HepG2 (cell line): ENCODE results near the gene SS18L1. TPM values are rescaled to one million over a fixed set of nuclear protein-coding genes. Genes with fewer than 3 reads are reported as not detected.

Experiments used
- BORCS8-MEF2B ChIP-seq: sonication (generic); formaldehyde crosslinking; IDR thresholded peaks from 2 replicates; pipeline ENCODE4 v1.8.0; 2022; ENCODE audit warnings: mild to moderate bottlenecking, missing genetic modification reagents
- EEA1 ChIP-seq: sonication (generic); formaldehyde crosslinking; IDR thresholded peaks from 2 replicates; pipeline ENCODE4 v1.5.1; 2020; ENCODE audit warnings: mild to moderate bottlenecking, missing genetic modification reagents, borderline replicate concordance
- ELF3 ChIP-seq: IDR thresholded peaks from 2 replicates; pipeline ENCODE4 v1.6.1; 2016; ENCODE audit warnings: missing genetic modification reagents, missing compliant biosample characterization
- HNRNPLL ChIP-seq: fragments of 200-400 bp; formaldehyde crosslinking; IDR thresholded peaks from 2 replicates; pipeline ENCODE4 v1.6.1; 2017; ENCODE audit warnings: mild to moderate bottlenecking, low read depth, low read length; ENCODE audit not compliant: poor library complexity, severe bottlenecking
- IRX3 ChIP-seq: sonication (generic); formaldehyde crosslinking; IDR thresholded peaks from 2 replicates; pipeline ENCODE4 v1.8.1; 2023; ENCODE audit warnings: mild to moderate bottlenecking, low read depth, missing genetic modification reagents, borderline replicate concordance
- KLF12 ChIP-seq: sonication (generic); formaldehyde crosslinking; IDR thresholded peaks from 2 replicates; pipeline ENCODE4 v1.4.0; 2020; ENCODE audit warnings: missing genetic modification reagents, borderline replicate concordance
- MXD4 ChIP-seq: IDR thresholded peaks from 2 replicates; pipeline ENCODE4 v1.6.1; 2016; ENCODE audit warnings: mild to moderate bottlenecking, missing biosample characterization, missing genetic modification reagents
- SIN3A ChIP-seq: IDR thresholded peaks from 2 replicates; pipeline ENCODE4 v1.6.1; 2011; ENCODE audit warnings: low read depth, mild to moderate bottlenecking, control low read depth, low read length, borderline replicate concordance
- ZNF230 ChIP-seq: sonication (generic); formaldehyde crosslinking; IDR thresholded peaks from 2 replicates; pipeline ENCODE4 v1.4.0; 2020; ENCODE audit warnings: mild to moderate bottlenecking, missing genetic modification reagents
- ZNF451 ChIP-seq: sonication (generic); formaldehyde crosslinking; IDR thresholded peaks from 2 replicates; pipeline ENCODE4 v1.5.0; 2020; ENCODE audit warnings: mild to moderate bottlenecking, missing genetic modification reagents
- ZNF558 ChIP-seq: sonication (generic); formaldehyde crosslinking; IDR thresholded peaks from 2 replicates; pipeline ENCODE4 v1.9.0; 2022; ENCODE audit warnings: mild to moderate bottlenecking, missing genetic modification reagents, borderline replicate concordance
- ZNF772 ChIP-seq: sonication (generic); formaldehyde crosslinking; IDR thresholded peaks from 2 replicates; pipeline ENCODE4 v1.5.0; 2020; ENCODE audit warnings: mild to moderate bottlenecking, missing genetic modification reagents
- polyA plus RNA-seq, 8 experiments: library from polyadenylated mRNA; depleted of rRNA in 3 of 8; stranded (reverse) in 7 of 8; unstranded in 1 of 8; fragments of >200 nt; fragmentation: Illumina TruSeq in 4 of 8; extraction: Trizol in 4 of 8; gene quantifications; 2 replicates each; pipeline versions ENCODE4 v1.2.1 to v1.2.3, GENCODE V29; 2011 to 2016; ENCODE audit warnings: low read depth in 4 of 8, missing spikeins in 1 of 8, mixed read lengths in 1 of 8; ENCODE audit not compliant: insufficient read depth in 1 of 8
- total RNA-seq, 5 experiments: library from RNA; depleted of rRNA; stranded (reverse); fragments of >200 nt; fragmentation: Illumina TruSeq; extraction: Trizol; gene quantifications; 2 replicates each; pipeline ENCODE4 v1.2.3, GENCODE V29; 2016; ENCODE audit warnings: low read depth in 1 of 5
- TF ChIP-seq, protein P1 (sequence below): sonication (generic); formaldehyde crosslinking; IDR thresholded peaks from 2 replicates; pipeline ENCODE4 v1.5.1; 2020; ENCODE audit warnings: missing genetic modification reagents, mild to moderate bottlenecking, borderline replicate concordance
- TF ChIP-seq, protein P2 (sequence below): sonication (generic); formaldehyde crosslinking; IDR thresholded peaks from 2 replicates; pipeline ENCODE4 v1.4.0; 2020; ENCODE audit warnings: missing genetic modification reagents, borderline replicate concordance
- TF ChIP-seq, protein P3 (sequence below): IDR thresholded peaks from 2 replicates; pipeline ENCODE4 v1.6.1; 2016; ENCODE audit warnings: low read depth, control low read depth
- TF ChIP-seq, protein P4 (sequence below): sonication (generic); formaldehyde crosslinking; IDR thresholded peaks from 2 replicates; pipeline ENCODE4 v1.4.0; 2020; ENCODE audit warnings: low read depth, mild to moderate bottlenecking, missing genetic modification reagents
- TF ChIP-seq, protein P5 (sequence below): sonication (generic); formaldehyde crosslinking; IDR thresholded peaks from 2 replicates; pipeline ENCODE4 v1.8.1; 2023; ENCODE audit warnings: missing genetic modification reagents, mild to moderate bottlenecking, borderline replicate concordance
- TF ChIP-seq, protein P6 (sequence below): sonication (generic); formaldehyde crosslinking; IDR thresholded peaks from 2 replicates; pipeline ENCODE4 v1.5.0; 2020; ENCODE audit warnings: missing genetic modification reagents

The SS18L1 gene
- total and polyA plus RNA-seq, 2 of the 13 experiments (the other 11 are each of a cell fraction or from before 2014, with no cell fraction given): 17.8 to 27.6 TPM

DNA sequence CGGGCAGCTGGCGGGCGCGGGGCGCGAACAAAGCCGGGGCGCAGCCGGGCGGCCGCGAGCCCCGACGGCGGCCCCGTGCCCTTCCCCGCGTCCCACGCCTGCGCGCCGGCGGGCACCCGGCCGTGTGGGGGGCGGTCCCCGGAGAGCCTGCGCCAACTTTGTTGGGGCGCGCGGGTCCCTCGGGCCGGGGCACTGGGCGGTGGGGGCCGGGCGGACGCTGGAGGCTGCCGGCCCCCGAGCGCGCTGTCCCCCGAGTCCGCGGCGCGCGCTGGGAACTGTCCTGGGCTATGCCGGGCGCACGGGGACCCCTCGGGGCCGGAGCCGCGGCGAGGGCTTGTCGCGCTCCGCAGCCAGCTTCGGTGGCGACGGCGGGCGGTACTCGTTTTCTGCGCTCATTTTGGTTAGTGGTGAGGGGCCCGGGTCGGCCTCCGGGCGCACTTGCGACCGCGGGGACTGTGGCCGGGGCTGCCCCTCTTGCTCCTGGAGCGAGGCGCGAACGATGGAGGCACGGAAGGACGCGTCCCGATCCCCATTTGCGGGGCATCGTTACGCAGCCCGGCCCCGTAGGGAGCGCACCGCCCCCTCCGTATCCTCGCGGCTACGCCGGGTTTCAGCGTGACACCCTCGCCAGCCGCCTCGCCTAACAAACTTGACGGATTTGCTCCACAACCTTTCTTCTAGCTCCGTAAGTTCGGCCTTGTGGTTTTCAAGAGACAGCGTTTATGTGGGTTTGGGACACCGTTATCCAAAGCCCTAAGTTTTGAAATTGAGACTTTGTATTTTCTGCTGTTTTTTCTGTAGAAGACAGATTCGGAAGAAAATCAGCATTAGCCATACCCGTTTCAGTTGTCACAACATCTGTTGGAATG, 622 bp downstream of the SS18L1 start (continued):
- TF ChIP-seq, protein P1, sequence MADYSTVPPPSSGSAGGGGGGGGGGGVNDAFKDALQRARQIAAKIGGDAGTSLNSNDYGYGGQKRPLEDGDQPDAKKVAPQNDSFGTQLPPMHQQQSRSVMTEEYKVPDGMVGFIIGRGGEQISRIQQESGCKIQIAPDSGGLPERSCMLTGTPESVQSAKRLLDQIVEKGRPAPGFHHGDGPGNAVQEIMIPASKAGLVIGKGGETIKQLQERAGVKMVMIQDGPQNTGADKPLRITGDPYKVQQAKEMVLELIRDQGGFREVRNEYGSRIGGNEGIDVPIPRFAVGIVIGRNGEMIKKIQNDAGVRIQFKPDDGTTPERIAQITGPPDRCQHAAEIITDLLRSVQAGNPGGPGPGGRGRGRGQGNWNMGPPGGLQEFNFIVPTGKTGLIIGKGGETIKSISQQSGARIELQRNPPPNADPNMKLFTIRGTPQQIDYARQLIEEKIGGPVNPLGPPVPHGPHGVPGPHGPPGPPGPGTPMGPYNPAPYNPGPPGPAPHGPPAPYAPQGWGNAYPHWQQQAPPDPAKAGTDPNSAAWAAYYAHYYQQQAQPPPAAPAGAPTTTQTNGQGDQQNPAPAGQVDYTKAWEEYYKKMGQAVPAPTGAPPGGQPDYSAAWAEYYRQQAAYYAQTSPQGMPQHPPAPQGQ: no peak
- TF ChIP-seq ZNF451 (CRISPR knock-in tag) (peak; percentile 70; the same call in 1 of the 2 replicates), ZNF772 (CRISPR knock-in tag) (peak; percentile 86; the same call in 1 of the 2 replicates), EEA1 (CRISPR knock-in tag) (peak; percentile 78; the same call in 1 of the 2 replicates), ZNF558 (CRISPR knock-in tag) (peak; percentile 93; the same call in 1 of the 2 replicates), MXD4 (CRISPR knock-in tag) (peak; percentile 74; the same call in 1 of the 2 replicates), KLF12 (CRISPR knock-in tag) (no peak), BORCS8-MEF2B (CRISPR knock-in tag) (peak; percentile 69; the same call in 1 of the 2 replicates), HNRNPLL (peak; percentile 100), IRX3 (CRISPR knock-in tag) (peak; percentile 88; the same call in 1 of the 2 replicates), ZNF230 (CRISPR knock-in tag) (peak; percentile 43; the same call in 1 of the 2 replicates), SIN3A (peak; percentile 55; the same call in 1 of the 2 replicates), ELF3 (CRISPR knock-in tag) (0 out of 2 replicates have a peak, but pooled peaks have one; percentile 33)
- TF ChIP-seq, protein P2, sequence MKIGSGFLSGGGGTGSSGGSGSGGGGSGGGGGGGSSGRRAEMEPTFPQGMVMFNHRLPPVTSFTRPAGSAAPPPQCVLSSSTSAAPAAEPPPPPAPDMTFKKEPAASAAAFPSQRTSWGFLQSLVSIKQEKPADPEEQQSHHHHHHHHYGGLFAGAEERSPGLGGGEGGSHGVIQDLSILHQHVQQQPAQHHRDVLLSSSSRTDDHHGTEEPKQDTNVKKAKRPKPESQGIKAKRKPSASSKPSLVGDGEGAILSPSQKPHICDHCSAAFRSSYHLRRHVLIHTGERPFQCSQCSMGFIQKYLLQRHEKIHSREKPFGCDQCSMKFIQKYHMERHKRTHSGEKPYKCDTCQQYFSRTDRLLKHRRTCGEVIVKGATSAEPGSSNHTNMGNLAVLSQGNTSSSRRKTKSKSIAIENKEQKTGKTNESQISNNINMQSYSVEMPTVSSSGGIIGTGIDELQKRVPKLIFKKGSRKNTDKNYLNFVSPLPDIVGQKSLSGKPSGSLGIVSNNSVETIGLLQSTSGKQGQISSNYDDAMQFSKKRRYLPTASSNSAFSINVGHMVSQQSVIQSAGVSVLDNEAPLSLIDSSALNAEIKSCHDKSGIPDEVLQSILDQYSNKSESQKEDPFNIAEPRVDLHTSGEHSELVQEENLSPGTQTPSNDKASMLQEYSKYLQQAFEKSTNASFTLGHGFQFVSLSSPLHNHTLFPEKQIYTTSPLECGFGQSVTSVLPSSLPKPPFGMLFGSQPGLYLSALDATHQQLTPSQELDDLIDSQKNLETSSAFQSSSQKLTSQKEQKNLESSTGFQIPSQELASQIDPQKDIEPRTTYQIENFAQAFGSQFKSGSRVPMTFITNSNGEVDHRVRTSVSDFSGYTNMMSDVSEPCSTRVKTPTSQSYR (CRISPR knock-in tag): no peak; the same call in 1 of the 2 replicates
- TF ChIP-seq, protein P3, sequence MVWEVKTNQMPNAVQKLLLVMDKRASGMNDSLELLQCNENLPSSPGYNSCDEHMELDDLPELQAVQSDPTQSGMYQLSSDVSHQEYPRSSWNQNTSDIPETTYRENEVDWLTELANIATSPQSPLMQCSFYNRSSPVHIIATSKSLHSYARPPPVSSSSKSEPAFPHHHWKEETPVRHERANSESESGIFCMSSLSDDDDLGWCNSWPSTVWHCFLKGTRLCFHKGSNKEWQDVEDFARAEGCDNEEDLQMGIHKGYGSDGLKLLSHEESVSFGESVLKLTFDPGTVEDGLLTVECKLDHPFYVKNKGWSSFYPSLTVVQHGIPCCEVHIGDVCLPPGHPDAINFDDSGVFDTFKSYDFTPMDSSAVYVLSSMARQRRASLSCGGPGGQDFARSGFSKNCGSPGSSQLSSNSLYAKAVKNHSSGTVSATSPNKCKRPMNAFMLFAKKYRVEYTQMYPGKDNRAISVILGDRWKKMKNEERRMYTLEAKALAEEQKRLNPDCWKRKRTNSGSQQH: peak; percentile 84
- TF ChIP-seq, protein P4, sequence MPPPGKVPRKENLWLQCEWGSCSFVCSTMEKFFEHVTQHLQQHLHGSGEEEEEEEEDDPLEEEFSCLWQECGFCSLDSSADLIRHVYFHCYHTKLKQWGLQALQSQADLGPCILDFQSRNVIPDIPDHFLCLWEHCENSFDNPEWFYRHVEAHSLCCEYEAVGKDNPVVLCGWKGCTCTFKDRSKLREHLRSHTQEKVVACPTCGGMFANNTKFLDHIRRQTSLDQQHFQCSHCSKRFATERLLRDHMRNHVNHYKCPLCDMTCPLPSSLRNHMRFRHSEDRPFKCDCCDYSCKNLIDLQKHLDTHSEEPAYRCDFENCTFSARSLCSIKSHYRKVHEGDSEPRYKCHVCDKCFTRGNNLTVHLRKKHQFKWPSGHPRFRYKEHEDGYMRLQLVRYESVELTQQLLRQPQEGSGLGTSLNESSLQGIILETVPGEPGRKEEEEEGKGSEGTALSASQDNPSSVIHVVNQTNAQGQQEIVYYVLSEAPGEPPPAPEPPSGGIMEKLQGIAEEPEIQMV (CRISPR knock-in tag): peak; percentile 45; the same call in 1 of the 2 replicates
- TF ChIP-seq, protein P5, sequence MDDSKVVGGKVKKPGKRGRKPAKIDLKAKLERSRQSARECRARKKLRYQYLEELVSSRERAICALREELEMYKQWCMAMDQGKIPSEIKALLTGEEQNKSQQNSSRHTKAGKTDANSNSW: peak; percentile 39; the same call in 1 of the 2 replicates
- TF ChIP-seq, protein P6, sequence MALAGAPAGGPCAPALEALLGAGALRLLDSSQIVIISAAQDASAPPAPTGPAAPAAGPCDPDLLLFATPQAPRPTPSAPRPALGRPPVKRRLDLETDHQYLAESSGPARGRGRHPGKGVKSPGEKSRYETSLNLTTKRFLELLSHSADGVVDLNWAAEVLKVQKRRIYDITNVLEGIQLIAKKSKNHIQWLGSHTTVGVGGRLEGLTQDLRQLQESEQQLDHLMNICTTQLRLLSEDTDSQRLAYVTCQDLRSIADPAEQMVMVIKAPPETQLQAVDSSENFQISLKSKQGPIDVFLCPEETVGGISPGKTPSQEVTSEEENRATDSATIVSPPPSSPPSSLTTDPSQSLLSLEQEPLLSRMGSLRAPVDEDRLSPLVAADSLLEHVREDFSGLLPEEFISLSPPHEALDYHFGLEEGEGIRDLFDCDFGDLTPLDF: no peak
